Neutrophil (primary cell): Measurements from ENCODE around the gene MADD.

Source experiments
- H3K27ac ChIP-seq: fragments of 200-600 bp; sonication (generic); 2 replicates; pipeline ENCODE4 v1.5.1; 2016; ENCODE audit warnings: mild to moderate bottlenecking, moderate library complexity
- H3K27me3 ChIP-seq: fragments of 200-600 bp; sonication (generic); 2 replicates; pipeline ENCODE4 v1.6.0; 2016; ENCODE audit warnings: mild to moderate bottlenecking
- H3K36me3 ChIP-seq: fragments of 200-600 bp; sonication (generic); 2 replicates; pipeline ENCODE4 v1.5.1; 2017
- H3K4me1 ChIP-seq, 2 experiments: fragments of 200-600 bp in 1 of 2; sonication (generic) in 1 of 2; 1 replicate in 1 of 2; 2 replicates in 1 of 2; pipeline versions ENCODE4 v1.5.1 to v1.6.1; 2013 to 2016; ENCODE audit warnings: low read depth in 1 of 2, low read length in 1 of 2, mild to moderate bottlenecking in 1 of 2, moderate library complexity in 1 of 2; ENCODE audit not compliant: control insufficient read depth in 1 of 2, insufficient read depth in 1 of 2
- H3K4me3 ChIP-seq, 2 experiments: fragments of 200-600 bp in 1 of 2; sonication (generic) in 1 of 2; 1 replicate in 1 of 2; 2 replicates in 1 of 2; pipeline ENCODE4 v1.5.1; 2013 to 2016; ENCODE audit warnings: low read depth in 1 of 2, low read length in 1 of 2, mild to moderate bottlenecking in 1 of 2, moderate library complexity in 1 of 2
- H3K9me3 ChIP-seq: fragments of 200-600 bp; sonication (generic); 2 replicates; pipeline ENCODE4 v1.5.1; 2016
- CTCF ChIP-seq: fragments of 200-600 bp; sonication (generic); IDR thresholded peaks from 2 replicates; pipeline ENCODE4 v1.5.1; 2016; ENCODE audit warnings: antibody characterized with exemption

The MADD gene

GRCh38 chr11:47325271-47326041, 55.5 kb downstream of the MADD start:
- Histone ChIP-seq H3K36me3 (peaks cover 75% of the 10 kb centered on the region), H3K27me3 (no peaks in the 10 kb centered on the region), H3K4me1 (no peaks in the 10 kb centered on the region), H3K9me3 (no peaks in the 10 kb centered on the region), H3K27ac (no peak overlapping the region), H3K4me3 (no peak overlapping the region)
- no peak for TF ChIP-seq CTCF

GRCh38 chr11:47326198-47326597, 56.3 kb downstream of the MADD start:
- no peaks in the 10 kb centered on the region for H3K27me3 ChIP-seq
- no peak overlapping the region for H3K4me3 ChIP-seq
- no peak overlapping the region for H3K27ac ChIP-seq
- no peaks in the 10 kb centered on the region for H3K9me3 ChIP-seq
- no peaks in the 10 kb centered on the region for H3K4me1 ChIP-seq
- TF ChIP-seq CTCF = no peak
- peaks cover 77% of the 10 kb centered on the region for H3K36me3 ChIP-seq

GRCh38 chr11:47327025-47327424, 57.1 kb downstream of the MADD start:
- peaks cover 77% of the 10 kb centered on the region for H3K36me3 ChIP-seq

GRCh38 chr11:47327949-47328348, 58.0 kb downstream of the MADD start:
- no peak for TF ChIP-seq CTCF
- no peaks in the 10 kb centered on the region for H3K27me3 ChIP-seq
- no peak overlapping the region for H3K27ac ChIP-seq
- peaks cover 77% of the 10 kb centered on the region for H3K36me3 ChIP-seq
- no peaks in the 10 kb centered on the region for H3K4me1 ChIP-seq
- H3K4me3 ChIP-seq = no peak overlapping the region
- H3K9me3 ChIP-seq = no peaks in the 10 kb centered on the region

More at GRCh38 chr11:47327025-47327424, 57.1 kb downstream of the MADD start:
- Histone ChIP-seq H3K4me1 (no peaks in the 10 kb centered on the region), H3K27ac (no peak overlapping the region), H3K27me3 (no peaks in the 10 kb centered on the region), H3K9me3 (no peaks in the 10 kb centered on the region), H3K4me3 (no peak overlapping the region)
- TF ChIP-seq CTCF = no peak

GRCh38 chr11:47328449-47329390, 58.8 kb downstream of the MADD start:
- Histone ChIP-seq H3K36me3 (peaks cover 84% of the 10 kb centered on the region), H3K27me3 (no peaks in the 10 kb centered on the region), H3K4me1 (no peaks in the 10 kb centered on the region), H3K4me3 (no peak overlapping the region), H3K27ac (no peak overlapping the region), H3K9me3 (no peaks in the 10 kb centered on the region)
- TF ChIP-seq CTCF = no peak
